Activated CD4-positive, CD25-positive, alpha-beta regulatory T cell treated with anti-CD3 and anti-CD28 coated beads, Interleukin-2, amount 50 U/mL, for 16 hours (primary cell): ENCODE results near the gene COL6A2.
"Not testable (repeated sequence)": the region's sequence is repeated elsewhere in the genome, so short reads cannot be mapped to it uniquely, and the experiment has no call there.

Experiments
- DNase-seq: peaks from one replicate; pipeline ENCODE4 v3.0.0-alpha.2; 2020; ENCODE audit warnings: low read depth, low spot score

Gene COL6A2

GRCh38 chr21:46172863-46173528, 75.1 kb downstream of the COL6A2 start:
- DNase-seq = no peak

- DNase-seq = no peak
Measured at GRCh38 chr21:46173573-46173972, 75.7 kb downstream of the COL6A2 start.

GRCh38 chr21:46176443-46177129, 78.7 kb downstream of the COL6A2 start:
- not testable (repeated sequence) for DNase-seq

- DNase-seq = no peak
Measured at GRCh38 chr21:46178961-46179360, 81.0 kb downstream of the COL6A2 start.
